GM19238 (cell line): ENCODE data around the gene CCSER1.

Source experiments
- DNase-seq: peaks from one replicate; pipeline ENCODE4 v3.0.0; 2011; ENCODE audit warnings: low spot score; ENCODE audit not compliant: insufficient read length

The CCSER1 gene

GRCh38 chr4:91630054-91630453 is 1502.9 kb downstream of the CCSER1 start:
- no peak for DNase-seq

- DNase-seq, result no peak
These were observed 1503.6 kb downstream of the CCSER1 start for GRCh38 chr4:91630764-91631163.

GRCh38 chr4:91631335-91631734 is 1504.1 kb downstream of the CCSER1 start:
- no peak for DNase-seq

- DNase-seq, result no peak
These were observed 1508.9 kb downstream of the CCSER1 start for GRCh38 chr4:91636083-91636482.
